HG03442 (cell line): ENCODE data around the gene SP1.
"Not testable (repeated sequence)": the region's sequence is repeated elsewhere in the genome, so short reads cannot be mapped to it uniquely, and the experiment has no call there.

Source experiments
- ATAC-seq: cut with Tn5 transposase; IDR thresholded peaks from one replicate; pipeline ENCODE4 v1.9.1; 2021; ENCODE audit warnings: mild to moderate bottlenecking, moderate library complexity; ENCODE audit not compliant: unreplicated experiment

The SP1 gene

DNA sequence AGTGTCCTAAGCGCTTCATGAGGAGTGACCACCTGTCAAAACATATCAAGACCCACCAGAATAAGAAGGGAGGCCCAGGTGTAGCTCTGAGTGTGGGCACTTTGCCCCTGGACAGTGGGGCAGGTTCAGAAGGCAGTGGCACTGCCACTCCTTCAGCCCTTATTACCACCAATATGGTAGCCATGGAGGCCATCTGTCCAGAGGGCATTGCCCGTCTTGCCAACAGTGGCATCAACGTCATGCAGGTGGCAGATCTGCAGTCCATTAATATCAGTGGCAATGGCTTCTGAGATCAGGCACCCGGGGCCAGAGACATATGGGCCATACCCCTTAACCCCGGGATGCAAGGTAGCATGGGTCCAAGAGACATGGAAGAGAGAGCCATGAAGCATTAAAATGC is 31.0 kb downstream of the SP1 start:
- ATAC-seq: no peak

DNA sequence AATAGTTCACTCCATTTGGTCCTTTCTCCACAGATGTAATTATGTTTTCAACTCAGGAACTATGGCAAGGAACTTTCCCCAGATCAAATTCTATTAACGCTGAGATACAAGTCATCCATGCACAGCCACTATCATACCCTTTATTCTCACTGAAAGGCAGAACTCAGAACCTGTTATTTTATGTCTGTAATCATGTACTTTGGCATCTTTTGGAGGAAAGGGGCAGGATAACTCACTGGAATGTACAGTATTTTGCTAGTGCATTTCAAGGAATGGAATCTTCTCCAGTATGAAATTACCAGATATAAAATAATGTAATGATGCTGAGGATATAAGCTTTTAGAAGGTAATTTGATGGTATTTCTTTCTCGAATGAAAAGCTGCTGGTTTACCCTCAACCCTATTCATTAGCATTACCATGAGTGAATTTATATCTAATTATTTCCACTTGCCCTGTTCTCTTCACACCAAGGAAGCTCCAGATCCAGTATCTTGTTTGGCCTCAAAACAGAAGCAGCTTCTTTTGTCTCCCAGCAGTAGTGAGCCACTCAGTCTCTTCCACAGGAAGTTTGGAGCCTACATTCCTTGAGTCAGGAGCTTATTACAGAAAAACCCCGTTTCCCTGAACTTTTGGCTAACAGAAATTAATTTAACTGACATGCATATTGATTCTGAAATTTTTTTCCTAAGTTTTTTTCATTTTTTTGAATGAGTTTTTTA is 33.7 kb downstream of the SP1 start:
- ATAC-seq: no peak

DNA sequence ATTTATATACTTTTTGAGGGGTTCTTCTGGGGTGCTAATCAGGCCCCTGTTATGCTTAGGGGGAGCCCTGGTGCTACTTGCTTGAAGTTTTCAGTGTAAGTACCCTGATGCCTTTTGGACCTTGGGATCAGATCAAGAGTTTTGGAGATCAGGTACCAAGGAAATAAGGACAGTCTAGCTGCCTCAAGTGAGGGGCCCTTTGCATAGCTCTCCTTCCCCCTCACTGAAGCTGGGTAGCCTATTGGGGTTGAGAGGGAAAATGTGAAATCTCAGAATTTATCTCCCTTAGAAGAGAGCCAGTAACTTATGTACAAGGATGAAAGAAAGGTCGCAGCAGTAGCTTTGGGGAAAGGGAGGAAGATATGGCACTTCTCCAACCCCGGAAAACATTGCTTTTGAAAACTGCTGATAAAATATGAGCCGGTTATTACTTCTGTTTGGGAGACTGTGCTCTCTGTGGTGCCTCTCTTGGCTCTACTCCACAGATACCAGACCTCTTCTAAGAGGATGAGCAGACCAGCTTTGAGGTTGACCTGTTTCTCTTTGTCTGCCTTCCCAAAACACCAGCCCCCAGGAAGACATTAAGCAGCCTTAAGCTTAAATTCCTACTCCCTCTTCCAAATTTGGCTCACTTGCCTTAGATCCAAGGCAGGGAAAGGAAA is 34.9 kb downstream of the SP1 start:
- no peak for ATAC-seq

DNA sequence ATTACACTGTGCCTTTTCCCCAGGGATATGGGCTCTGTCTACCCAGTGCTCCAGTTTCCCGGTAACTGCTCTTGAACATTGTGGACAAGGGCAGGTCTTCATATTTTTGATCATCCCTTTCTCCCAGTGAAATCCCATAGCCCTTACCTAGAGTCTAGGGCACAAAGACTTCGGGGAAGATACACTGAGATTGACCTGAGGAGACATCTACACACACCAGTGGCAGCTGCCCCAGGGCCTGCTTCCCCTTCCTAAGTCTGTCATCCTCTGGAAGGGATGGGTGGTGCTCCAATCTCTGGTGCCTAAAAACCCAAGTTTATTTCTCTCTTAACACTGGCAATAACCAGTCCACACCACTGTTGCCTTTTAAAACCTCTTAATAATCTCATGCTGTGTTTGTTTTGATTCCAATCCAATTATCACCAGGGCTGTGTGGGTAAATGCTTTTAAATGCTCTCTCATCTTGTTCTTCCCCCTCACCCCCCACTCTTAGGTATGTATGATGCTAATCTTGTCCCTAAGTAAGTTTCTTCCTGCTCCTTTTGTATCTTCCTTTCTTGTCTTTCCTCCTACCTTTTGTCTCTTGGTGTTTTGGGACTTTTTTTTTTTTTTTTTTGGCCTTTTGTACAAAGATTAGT is 35.9 kb downstream of the SP1 start:
- not testable (repeated sequence) for ATAC-seq

DNA sequence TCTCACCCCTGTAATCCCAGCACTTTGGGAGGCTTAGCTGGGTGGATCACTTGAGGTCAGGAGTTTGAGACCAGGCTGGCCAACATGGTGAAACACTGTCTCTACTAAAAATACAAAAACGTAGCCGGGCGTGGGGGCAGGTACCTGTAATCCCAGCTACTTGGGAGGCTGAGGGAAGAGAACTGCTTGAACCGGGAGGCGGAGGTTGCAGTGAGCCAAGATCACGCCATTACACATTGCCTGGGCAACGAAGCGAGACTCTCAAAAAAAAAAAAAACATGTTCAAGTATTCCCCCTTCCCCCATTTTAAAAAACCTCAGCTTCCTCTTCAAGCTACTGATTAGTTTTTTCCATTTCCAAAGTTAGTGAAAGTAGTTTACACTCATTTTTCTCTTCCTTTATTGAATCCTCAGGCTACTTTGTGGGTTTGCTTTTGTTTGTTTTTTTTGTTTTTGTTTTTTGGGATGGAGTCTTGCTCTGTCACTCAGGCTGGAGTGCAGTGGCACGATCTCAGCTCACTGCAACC is 37.4 kb downstream of the SP1 start:
- ATAC-seq: not testable (repeated sequence)

DNA sequence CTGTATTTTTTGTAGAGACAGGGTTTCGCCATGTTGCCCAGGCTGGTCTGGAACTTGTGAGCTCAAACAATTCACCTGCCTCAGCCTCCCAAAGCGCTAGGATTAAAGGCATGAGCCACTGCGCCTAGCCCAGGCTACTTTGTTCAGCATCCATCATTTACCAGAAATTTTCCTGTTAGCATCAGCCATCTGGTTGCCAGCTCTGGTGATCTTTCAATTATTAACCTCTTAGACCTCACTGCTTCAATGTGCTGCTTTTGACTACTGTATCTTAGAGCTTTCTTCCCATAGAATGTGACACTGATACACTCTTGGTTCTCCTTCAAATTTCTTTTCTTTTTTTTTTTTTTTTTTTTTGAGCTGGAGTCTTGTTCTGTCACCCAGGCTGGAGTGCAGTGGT is 38.2 kb downstream of the SP1 start:
- ATAC-seq: no peak

DNA sequence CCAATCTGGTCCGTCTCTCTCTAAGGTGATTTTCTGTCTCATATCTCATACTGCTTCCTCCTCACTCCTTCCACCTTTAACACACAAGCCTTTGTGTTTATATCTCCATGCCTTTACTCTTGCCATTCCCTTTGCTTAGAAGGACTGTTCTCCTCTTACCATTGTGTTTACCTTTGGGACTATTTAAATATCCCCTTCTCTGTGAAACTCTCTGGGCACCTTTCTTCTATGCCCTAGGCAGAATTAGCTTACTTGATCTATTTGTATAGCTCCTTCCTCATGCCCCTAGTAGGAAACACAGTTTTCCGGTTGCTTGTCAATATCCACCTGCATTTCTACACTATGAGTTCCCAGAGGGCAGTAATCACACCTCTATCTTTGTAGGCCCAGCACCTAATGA is 39.8 kb downstream of the SP1 start:
- no peak for ATAC-seq

DNA sequence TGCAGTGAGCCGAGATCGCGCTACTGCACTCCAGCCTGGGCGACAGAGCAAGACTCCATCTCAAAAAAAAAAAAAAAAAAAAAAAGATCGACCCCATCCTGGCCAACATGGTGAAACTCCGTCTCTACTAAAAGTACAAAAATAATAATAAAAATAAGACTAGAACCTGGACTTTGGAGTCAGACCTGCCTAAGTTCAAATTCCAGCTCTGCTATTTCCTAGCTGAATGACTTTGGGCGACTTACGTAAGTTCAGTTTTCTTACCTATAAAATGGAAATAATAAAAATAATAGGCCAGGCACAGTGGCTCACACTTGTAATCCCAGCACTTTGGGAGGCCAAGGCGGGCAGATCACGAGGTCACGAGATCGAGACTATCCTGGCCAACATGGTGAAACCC is 42.3 kb downstream of the SP1 start:
- ATAC-seq: not testable (repeated sequence)

DNA sequence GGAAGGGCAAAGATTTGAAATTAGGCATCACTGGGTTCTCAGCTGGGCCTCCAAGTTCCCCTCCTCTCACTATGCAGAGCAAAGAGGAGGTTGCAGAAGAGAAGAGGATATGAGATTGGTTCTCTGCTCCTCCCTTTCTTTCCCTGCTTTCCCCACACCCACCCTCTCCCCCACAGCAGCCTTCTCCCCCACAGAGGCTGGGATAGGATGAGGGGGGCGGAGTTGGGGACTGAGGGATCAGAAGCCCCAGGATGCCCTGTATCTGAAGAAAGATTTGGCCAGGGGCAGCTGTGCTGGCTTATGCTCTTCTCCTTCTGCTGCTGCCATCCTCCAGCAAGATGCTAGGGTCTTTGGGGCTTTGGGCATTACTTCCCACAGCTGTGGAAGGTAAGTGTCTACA is 43.6 kb downstream of the SP1 start, which contains the start of gene AMHR2:
AMHR2 (plus strand) TSS at position 259 of the 400 bp plus-strand sequence; CDS start at position 339, 80 bp downstream.
- no peak for ATAC-seq

DNA sequence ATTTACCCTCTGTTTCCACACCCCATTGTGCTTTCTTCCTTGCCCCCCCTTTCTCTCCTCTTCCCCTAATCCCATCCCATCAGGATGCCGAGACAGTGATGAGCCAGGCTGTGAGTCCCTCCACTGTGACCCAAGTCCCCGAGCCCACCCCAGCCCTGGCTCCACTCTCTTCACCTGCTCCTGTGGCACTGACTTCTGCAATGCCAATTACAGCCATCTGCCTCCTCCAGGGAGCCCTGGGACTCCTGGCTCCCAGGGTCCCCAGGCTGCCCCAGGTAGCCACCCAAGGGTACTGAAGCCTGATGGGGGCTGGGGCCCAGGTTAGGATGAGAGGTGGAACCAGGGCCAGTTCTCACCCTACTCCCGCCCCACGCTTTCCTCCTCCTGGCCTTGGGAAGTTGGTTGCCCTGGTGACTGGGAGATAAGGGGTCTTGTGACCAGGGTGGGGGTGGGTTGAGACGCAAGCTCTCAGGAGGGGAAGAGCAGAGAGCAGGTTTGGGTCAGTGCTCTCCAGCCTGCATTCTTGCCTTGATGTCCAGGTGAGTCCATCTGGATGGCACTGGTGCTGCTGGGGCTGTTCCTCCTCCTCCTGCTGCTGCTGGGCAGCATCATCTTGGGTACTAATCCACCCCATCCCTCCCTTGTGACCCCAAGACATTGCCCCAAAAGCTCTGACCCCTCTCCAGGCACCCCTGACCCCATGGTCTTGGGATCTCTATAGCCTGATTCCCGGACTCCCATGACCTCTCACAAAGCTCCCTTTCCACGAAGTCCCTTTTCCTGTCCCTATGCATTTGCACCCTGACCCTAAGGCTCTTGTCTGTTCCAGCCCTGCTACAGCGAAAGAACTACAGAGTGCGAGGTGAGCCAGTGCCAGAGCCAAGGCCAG is 44.9 kb downstream of the SP1 start:
- no peak for ATAC-seq

DNA sequence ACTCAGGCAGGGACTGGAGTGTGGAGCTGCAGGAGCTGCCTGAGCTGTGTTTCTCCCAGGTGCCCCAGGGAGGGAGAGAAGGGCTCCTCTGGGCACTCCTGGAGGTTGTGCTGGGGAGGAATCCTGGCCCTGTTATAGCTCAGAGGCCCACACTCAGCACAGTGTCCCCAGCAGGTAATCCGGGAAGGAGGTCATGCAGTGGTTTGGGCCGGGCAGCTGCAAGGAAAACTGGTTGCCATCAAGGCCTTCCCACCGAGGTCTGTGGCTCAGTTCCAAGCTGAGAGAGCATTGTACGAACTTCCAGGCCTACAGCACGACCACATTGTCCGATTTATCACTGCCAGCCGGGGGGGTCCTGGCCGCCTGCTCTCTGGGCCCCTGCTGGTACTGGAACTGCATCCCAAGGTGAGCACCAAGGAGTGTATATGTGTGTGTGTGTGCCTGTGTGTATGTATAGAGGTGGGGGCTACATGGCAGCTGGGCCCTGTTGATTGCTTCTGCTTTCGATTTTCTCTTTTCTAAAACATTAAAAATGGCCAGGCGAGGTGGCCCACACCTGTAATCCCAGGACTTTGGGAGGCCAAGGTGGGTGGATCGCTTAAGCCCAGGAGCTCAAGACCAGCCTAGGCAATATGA is 45.7 kb downstream of the SP1 start:
- no peak for ATAC-seq

DNA sequence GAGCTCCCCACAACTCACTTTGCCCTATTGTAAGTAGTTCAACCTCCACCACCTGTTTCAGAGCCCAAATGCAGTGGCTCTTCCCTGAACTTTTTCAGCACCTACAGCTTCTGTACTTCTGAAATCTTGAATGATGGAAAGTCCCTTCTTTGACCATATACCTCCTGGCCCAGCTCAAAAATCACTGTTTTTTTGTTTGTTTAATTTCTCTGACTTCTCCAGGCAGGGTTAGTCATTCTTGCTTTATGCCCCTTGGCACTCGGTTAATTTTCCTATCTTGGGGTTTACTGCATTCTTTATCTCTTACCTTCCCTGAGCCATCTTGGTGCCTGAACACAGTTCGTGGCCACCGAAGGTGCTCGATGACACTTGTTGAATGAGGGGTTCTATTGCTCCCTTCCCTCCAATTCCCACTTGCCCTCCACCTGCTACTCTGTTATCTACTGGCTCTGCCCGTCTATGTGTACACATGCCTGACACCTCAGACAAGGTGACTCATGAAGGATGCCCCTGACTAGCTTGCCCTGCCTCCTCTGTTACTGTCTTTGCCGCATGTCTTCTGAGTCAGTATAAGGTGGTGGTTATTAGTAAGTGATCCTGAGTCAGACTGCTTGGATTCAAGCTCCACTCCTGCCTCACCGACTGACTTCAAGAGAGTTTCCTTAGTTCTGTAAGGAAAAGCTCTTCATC is 48.1 kb downstream of the SP1 start:
- ATAC-seq: no peak

DNA sequence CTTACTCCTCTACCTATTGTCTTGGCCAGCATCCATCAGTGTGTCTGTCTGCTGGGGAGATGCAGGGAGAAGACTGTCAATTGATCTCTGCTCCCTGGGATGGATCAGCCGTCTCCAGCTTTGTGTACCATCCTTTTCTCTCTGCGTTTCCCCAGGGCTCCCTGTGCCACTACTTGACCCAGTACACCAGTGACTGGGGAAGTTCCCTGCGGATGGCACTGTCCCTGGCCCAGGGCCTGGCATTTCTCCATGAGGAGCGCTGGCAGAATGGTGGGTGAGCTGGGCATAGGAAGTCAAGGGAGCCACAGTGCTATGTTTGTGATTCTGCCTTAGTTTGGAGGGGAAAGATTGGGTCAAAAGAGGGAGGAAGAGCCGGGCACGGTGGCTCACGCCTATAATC is 48.8 kb downstream of the SP1 start:
- ATAC-seq: no peak

DNA sequence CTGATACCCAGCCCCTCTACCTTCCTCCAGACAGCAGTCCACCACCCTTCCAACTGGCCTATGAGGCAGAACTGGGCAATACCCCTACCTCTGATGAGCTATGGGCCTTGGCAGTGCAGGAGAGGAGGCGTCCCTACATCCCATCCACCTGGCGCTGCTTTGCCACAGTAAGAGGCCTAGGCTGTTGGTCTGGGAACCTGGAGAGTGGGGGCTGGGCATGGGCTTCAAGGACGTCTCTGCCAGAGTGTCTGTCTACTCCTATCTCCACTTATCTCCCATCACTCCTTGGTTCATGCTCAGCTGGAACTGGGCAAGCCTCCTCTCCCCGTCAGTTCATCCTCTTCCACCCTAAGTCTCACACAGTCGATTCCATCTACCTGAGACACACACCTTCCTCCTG is 50.1 kb downstream of the SP1 start:
- no peak for ATAC-seq

DNA sequence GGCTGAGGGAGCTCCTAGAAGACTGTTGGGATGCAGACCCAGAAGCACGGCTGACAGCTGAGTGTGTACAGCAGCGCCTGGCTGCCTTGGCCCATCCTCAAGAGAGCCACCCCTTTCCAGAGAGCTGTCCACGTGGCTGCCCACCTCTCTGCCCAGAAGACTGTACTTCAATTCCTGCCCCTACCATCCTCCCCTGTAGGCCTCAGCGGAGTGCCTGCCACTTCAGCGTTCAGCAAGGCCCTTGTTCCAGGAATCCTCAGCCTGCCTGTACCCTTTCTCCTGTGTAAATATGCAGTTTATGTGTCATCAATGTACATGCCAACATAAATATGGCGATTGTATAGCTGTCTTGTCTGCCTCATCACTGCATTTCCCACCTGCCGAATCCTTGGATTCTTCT is 51.2 kb downstream of the SP1 start:
- no peak for ATAC-seq

DNA sequence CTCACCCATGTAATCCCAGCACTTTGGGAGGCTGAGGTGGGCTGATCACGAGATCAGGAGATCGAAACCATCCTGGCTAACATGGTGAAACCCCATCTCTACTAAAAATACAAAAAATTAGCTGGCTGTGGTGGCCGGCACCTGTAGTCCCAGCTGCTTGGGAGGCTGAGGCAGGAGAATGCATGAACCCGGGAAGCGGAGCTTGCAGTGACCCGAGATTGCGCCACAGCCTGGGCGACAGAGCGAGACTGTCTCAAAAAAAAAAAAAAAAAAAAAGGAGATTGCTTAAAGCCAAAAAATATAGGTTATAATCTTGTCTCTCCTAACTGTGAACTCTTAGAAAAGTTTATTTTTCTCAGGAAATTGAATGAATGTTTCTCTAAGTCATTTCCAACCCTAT is 55.4 kb downstream of the SP1 start:
- ATAC-seq: not testable (repeated sequence)

DNA sequence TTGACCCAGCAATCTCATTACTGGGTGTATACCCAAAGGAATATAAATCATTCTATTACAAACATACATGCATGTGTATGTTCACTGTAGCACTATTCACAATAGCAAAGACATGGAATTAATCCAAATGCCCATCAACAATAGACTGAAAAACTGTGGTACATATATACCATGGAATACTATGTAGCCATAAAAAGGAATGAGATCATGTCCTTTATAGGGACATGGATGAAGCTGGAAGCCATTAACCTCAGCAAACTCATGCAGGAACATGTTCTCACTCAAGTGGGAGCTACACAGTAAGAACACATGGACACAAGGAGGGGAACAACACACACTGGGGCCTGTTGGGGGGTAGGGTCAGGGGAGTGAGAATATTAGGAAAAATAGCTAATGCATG is 59.6 kb downstream of the SP1 start:
- not testable (repeated sequence) for ATAC-seq

DNA sequence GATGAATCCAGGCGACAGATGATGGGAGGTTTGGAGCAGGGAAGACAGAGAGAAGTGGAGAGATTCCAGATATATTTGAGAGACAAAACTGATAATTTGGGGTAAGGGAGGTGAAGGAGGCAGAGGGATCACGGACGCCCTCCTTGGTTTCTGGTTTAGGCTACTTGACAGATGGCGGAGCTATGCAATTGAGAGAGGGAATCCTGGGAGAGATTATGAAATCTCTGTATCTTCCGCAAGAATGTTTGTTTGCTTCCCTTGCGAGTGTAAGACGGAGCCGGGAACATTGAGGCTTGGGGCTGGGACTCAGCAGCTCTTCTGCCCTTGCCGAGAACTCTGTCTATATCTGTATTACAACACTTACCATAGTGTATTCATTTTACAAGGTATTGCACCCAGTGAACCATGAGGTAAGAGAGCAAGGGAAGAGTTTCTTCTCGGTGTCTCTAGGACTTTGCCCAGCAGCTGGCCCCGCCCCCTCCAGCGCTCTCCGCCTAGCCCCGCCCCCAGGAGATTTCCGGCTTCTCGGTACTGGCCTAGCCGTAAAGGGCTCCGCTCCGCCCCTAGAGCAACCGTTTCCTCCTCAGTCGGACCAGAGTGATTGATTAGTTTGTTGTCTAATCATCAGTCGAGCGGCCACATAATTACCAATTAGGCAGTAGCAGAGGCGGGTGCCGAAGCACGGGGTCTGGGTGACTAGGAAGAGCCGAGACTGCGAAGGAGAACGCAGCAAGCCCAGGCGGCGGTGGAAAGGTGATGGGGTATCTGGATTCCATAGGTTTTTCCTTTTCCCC is 61.3 kb downstream of the SP1 start, which contains the start of gene PRR13:
PRR13 (plus strand) TSS at position 695 of the 794 bp plus-strand sequence. CDS start 981 bp downstream, outside the sequence.
- peak; percentile 96 for ATAC-seq

DNA sequence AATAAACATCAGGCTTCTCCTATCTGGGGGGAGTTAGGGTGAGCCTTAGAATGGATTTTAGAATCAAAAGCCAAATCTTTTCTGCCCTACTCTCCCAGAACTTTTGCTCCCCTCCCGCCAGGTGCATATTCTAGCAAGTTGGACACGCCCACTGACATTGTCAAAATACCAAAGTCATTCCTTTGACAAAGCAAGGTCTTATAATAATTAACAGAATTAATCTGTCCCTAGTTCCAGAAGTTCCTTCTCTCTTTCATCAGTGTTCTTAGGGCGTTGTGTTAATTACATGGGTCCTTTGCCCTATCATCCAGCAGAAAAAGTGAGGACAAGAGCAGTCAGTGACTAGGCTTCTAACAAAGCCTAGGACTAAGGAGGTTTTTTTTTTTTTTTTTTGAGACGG is 64.0 kb downstream of the SP1 start:
- no peak for ATAC-seq
